Prostate gland (tissue), 2 donors: ENCODE results near the gene F2R.

Source experiments
- CTCF ChIP-seq, 4 experiments: fragments of 200-600 bp in 2 of 4; fragments of 450-650 bp in 2 of 4; sonication (generic) in 2 of 4; IDR thresholded peaks; 1 replicate in 3 of 4; 2 replicates in 1 of 4; pipeline ENCODE4 v1.5.1; 2016 to 2019; ENCODE audit warnings: antibody characterized with exemption in 4 of 4, mild to moderate bottlenecking in 2 of 4, moderate library complexity in 2 of 4
- POLR2A ChIP-seq: fragments of 450-650 bp; IDR thresholded peaks from one replicate; pipeline ENCODE4 v1.6.1; 2016; ENCODE audit warnings: antibody characterized with exemption, mild to moderate bottlenecking
- POLR2AphosphoS5 ChIP-seq: sonication (generic); formaldehyde crosslinking; IDR thresholded peaks from one replicate; pipeline ENCODE4 v1.6.1; 2017; ENCODE audit warnings: antibody characterized with exemption

GRCh38 chr5:76685704-76686103 is 30.2 kb upstream of the F2R start:
- no peak for TF ChIP-seq CTCF (IDR thresholded peaks at IDR 0.05)
- TF ChIP-seq POLR2AphosphoS5: no peak
- no peak for TF ChIP-seq POLR2A
